Measurements from ENCODE around the gene NMD3.
A peak's percentile ranks its signal among the peaks of the same experiment; 100 is the strongest.
"Not testable (repeated sequence)": the region's sequence is repeated elsewhere in the genome, so short reads cannot be mapped to it uniquely, and the experiment has no call there.

The NMD3 gene

GRCh38 chr3:161220850-161221753 lies at the start of gene NMD3:
NMD3 (plus strand) TSS chr3:161221311; CDS start chr3:161222014, 703 bp downstream.
- DNase-seq (ENCODE audit: low read depth in 2 of 2), result peak; percentile 83 to 86

GRCh38 chr3:161171639-161172552 lies 49.2 kb upstream of the NMD3 start:
- no peak for DNase-seq (ENCODE audit: low read depth in 2 of 2)

- no peak for DNase-seq (ENCODE audit: low read depth in 2 of 2)
Observed at GRCh38 chr3:161175506-161175905, 45.6 kb upstream of the NMD3 start.

GRCh38 chr3:161177991-161178390 lies 43.1 kb upstream of the NMD3 start:
- no peak for DNase-seq (ENCODE audit: low read depth in 2 of 2)

GRCh38 chr3:161181371-161181770 lies 39.7 kb upstream of the NMD3 start:
- DNase-seq (ENCODE audit: low read depth in 2 of 2), result not testable (repeated sequence)

GRCh38 chr3:161187046-161187445 lies 34.1 kb upstream of the NMD3 start:
- no peak for DNase-seq (ENCODE audit: low read depth in 2 of 2)

- DNase-seq (ENCODE audit: low read depth in 2 of 2), result no peak
Observed at GRCh38 chr3:161197855-161198850, 23.0 kb upstream of the NMD3 start.

- DNase-seq (ENCODE audit: low read depth in 2 of 2), result no peak
Observed at GRCh38 chr3:161199926-161200325, 21.2 kb upstream of the NMD3 start.

- no peak for DNase-seq (ENCODE audit: low read depth in 2 of 2)
Observed at GRCh38 chr3:161203485-161204098, 17.5 kb upstream of the NMD3 start.

GRCh38 chr3:161208931-161209330 lies 12.2 kb upstream of the NMD3 start:
- DNase-seq (ENCODE audit: low read depth in 2 of 2), result no peak

- DNase-seq (ENCODE audit: low read depth in 2 of 2), result no peak
Observed at GRCh38 chr3:161212171-161212771, 8.8 kb upstream of the NMD3 start.

GRCh38 chr3:161212906-161213305 lies 8.2 kb upstream of the NMD3 start:
- no peak for DNase-seq (ENCODE audit: low read depth in 2 of 2)

- DNase-seq (ENCODE audit: low read depth in 2 of 2), result no peak
Observed at GRCh38 chr3:161213644-161214043, 7.5 kb upstream of the NMD3 start.

- no peak for DNase-seq (ENCODE audit: low read depth in 2 of 2)
Observed at GRCh38 chr3:161215185-161215584, 5.9 kb upstream of the NMD3 start.

GRCh38 chr3:161217496-161217895 lies 3.6 kb upstream of the NMD3 start:
- no peak for DNase-seq (ENCODE audit: low read depth in 2 of 2)

GRCh38 chr3:161219495-161219894 lies 1.6 kb upstream of the NMD3 start:
- no peak for DNase-seq (ENCODE audit: low read depth in 2 of 2)

GRCh38 chr3:161221806-161222600 lies 892 bp downstream of the NMD3 start:
- DNase-seq (ENCODE audit: low read depth in 2 of 2), result no peak

- no peak for DNase-seq (ENCODE audit: low read depth in 2 of 2)
Observed at GRCh38 chr3:161222662-161223061, 1.6 kb downstream of the NMD3 start.

- no peak for DNase-seq (ENCODE audit: low read depth in 2 of 2)
Observed at GRCh38 chr3:161224786-161225185, 3.7 kb downstream of the NMD3 start.
